ENCODE data around the gene RAC2.
A peak's percentile ranks its signal among the peaks of the same experiment; 100 is the strongest.

RAC2 gene

DNA sequence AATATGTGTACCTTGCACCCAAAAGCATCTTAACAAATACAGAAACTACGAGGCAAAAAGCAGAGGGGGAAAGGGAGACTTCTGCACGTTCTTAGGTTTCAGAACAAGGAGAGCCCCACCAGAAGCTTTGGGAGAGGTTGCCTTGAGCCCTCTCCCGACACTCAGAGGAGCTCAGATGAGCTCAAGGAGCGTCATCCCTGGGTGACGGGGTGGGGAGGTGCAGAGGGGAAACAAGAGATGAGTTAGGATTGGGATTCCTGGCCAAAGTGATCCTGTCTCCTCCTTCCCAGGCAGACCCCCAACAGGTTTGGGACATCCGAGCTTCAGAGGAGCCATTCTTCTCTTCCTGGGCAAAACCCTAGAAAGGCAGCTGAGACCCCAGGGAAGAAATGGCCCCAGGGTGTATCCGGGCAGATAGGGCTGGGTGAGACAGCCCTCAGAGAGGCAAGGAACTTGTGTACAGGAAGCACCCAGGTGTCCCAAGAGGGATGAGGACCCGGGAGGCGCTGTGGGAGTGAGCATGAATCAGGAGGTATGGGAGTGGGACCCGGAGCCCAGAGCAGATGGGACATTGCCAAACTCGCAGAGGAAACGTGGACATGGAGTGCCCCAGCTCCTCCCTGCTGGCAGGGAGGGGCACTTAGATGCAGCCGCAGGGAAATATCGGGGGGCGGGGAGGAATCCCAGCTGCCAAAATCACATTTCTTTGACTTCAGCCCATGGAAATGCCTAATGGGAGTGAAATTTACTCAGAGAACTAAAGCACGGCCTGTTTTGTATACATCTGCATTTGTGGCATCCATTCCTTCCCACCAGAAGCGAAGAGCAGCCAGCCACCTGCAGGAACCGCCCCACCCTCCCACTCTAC lies 68.4 kb downstream of the RAC2 start:
- DNase-seq: peak in 6 of 42 donors; percentile 2 to 25 (median 9)
- intact Hi-C loops (cut with DNase I): no loop called here

Data from head of caudate nucleus (tissue), 42 donors.